Inflammatory macrophage (primary cell): ENCODE results near the gene BNIP5.
A peak's percentile ranks its signal among the peaks of the same experiment; 100 is the strongest.

Experiments used
- DNase-seq, 2 donors: peaks; one replicate each; pipeline ENCODE4 v3.0.0-alpha.2; 2020 to 2022
- total RNA-seq, 18 experiments: gene quantifications; one replicate each; lab custom pipeline; 2026; ENCODE audit warnings: mixed read lengths in 6 of 18, inconsistent platforms in 2 of 18; lab: John Stamatoyannopoulos, UW

Gene BNIP5, protein sequence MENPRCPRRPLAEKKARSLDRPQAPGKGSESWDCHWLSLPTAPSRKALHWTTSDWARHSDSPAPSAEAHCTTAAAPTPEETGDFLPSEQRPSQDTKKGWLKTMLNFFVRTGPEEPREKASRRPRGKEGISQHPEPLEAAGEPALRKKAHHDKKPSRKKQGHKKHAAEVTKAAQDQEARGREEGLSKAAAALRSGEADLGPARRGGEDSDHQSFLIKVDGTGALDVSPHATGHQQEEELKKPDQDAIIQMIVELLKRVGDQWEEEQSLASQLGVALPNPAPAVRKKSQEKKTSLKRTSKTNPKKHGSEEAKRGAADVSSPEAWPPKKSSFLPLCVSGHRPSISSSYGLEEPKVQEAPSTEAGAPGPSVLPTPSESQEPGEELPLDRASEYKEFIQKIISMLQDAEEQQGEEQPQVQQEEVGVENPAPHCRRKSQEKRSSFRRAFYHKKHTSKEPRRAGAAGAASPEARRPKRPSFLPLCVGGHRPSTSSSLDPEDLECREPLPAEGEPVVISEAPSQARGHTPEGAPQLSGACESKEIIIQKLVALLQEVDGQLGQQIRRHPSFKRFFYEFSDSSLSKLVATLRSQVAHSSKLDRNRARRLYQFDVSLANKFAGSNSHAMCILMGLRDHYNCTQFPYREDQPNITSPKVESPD
- 0 to 0.07 (median 0) reads per million in 18 experiments for total RNA-seq

DNA sequence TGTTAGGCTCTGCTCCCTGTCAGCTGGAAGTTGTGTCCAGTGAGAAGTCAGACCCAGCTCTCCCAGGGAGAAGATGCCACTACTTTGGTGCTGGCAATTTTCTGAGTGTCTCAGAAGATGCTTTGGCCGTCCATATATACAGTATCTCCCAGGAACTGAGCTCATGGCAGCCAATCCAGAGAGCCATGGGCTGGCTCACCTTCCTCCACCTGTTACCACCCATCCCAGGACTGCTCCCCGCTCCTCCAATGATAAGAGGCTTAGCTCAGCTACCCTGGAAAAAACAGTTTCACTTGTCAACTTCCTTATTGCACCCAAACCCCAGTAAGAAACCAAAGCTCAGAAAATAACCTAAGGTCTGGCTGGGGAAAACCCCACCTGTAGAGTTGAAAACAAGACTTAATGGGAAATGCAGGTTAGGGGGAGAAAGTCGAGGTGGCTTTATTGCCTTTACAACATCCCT lies at the start of gene BNIP5:
Gene BNIP5, minus strand, starts transcription at position 110 of the 463 bp plus-strand sequence. CDS start 6,198 bp downstream, outside the sequence.
- no peak for DNase-seq

DNA sequence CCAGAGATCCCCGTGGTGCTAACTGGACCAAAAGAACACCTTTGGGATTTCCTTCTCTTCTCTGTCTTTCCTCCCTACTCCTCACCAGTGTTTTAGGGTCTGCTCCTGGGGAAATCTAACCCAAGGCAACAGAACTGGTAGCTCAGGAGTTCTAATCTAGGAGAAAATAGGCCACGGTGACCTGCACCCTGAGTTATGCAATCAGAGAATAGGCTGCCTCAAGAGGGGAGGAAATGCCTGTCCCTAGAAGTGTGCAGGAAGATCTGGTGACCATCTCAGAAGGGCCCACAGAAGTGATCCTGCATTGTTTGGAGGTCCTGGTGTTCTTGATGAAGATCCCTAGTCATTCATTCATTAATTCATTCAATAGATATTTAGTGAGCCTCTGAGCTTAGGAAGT lies 47.4 kb upstream of the BNIP5 start:
- DNase-seq = no peak

DNA sequence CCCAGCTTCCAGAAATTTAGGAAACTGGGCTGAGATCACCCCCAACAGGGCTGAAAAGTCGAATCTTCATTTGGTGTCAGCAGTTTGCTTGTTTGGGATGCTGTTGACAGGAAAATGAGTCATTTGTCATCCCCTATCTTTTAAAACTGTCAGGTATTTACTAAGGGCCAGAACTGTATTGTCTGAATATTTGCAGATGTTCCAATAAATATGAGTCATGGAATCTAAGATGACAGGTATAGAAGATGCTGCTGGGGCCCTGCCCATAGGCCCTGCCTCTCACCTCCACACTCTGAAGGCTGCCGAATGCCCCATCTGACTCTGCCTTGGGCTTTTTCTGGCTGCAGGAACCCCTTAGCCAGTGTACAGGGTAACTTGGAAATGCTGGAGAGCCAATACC lies 46.9 kb upstream of the BNIP5 start:
- no peak for DNase-seq

DNA sequence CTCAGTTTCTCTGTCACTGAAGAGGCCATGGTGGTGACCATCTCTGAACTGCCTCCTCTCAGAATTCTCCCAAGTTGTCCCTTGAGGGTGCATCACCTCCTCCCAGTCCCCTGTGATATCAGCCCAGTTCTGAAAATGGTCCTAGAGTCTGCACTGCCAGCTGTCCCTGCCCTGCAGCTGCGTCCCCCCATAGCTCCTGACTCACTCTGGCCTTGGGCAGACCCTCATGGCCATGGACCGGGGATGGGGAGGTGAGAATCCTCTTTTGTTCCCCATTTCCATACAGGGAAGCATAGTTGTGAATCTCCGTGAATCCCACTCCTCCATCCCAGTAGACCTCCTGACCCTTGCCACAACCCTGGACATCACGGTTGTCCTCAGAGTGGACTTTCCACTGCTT lies 46.3 kb upstream of the BNIP5 start:
- no peak for DNase-seq

DNA sequence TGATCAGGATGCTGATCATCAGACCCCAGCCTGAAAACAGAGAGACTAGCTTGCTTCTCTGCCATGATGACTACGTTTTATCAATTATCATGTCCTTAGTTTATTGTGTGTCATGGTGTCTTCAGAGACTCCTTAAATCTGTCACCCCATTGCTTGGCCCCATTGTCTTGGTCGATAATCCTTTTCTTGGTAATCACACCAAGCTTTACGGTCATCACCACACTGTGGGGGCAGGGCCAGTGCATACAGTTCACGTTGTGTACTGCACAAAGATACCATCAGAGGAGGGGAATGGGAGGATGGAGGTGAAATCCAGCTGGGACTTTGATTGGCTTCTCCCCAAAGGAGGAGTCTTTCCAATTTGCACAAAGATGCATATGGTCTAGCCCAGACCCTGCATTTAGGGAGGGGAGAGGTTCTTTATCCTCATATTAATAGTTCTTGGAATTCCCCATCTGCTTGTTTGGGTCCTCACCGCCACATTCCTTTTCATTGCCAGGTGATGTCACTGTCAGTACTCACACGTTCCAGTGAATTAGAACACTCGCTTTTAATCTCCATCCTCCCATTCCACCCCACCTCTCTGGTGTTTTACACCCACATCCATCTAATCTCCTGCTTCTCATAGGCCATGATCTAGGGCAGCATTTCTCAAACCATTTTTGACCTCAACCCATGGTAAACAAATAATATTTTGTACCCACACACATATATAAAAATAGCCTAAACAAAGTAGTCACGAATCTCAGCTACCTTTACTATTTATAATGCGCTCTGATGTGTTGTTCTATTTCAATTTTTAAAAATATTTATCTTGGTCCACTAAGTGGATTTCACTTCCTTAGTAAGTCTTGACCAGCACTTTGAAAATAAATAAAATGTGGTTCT lies 45.1 kb upstream of the BNIP5 start:
- no peak for DNase-seq

DNA sequence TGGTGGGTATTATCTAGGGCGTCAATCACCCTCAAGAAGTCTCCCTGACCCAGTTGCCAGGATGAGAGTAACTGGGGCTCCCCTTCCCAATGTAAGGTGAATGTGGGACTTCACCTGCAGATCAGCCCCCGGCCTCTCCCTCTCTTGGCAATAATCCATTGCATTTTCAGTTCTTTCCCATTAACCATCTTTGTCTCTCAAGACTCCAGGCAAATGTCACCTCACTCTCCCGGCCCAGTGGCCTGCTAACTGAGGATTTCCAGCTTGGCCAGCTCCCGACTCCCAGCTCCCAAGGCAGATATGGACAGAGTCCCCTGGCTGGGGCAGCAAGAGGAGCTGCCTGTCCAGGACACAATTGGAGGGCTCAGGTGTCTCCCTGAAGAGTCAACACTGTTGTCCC lies 43.5 kb upstream of the BNIP5 start:
- DNase-seq = no peak

DNA sequence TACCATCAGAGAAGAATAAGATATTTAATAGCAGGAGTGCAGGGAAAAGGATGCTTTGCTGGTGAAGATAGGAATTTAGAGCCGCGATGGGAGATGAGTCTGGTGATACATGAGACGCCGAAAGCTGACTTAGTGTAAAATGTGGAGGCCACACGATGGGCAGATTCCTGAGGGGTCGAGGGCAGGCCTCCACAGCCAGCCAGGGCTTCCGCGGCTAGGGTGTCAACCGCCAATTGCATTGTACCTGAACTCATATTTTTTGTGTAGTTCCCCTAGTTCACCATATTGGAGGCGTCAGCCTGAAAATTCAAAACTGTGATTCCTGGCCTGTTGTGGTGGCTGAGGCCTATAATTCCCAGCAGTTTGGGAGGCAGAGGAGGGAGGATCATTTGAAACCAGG lies 42.2 kb upstream of the BNIP5 start:
- no peak for DNase-seq

DNA sequence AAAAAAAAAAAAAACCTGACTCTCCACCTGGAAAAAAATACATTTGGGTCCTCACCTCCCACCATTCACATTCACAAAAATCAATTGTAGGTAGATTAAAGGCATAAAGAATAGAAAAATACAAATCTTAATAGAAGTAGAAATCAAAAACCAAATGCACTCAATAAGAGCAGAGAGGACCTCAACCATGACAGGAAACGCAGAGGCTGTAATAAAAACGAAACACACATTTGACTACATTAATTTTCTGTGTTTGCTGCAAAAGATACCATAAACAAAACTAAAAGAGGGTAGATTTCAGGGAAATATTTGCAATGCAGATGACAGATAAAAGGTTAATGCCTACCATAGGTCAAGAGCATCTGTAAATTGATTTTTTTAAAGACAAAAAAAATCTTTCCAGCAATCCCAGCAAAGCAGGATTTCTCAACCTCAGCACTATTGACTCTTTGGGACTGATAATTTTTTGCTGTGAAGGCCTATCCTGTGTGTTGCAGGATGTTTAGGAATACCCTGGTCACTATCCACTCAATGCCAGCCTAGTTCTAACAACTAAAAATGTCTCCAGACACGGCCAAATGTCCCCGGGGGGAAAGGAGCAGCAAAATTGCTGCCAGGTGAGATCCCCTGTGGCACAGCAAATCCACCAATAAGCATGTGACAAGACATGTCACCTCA lies 41.7 kb upstream of the BNIP5 start:
- DNase-seq = no peak

DNA sequence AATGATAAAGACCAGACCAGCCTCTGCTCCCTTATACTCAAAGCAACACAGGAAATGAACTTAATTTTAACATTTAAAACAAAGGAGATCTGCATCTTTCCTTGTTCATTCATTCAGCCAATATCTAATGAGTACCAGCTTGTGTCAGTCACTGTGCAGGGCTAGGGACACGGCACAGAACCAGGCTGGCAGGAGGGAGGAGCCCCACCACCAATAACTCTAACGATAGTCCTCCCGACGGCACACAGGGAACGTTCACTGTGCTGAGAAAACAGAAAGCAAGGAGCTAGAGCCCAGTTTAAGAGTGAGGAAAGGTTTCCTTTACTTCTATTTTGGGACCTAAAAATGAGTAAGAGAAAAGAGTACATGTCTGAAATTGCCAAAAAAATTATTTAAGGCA lies 40.9 kb upstream of the BNIP5 start:
- no peak for DNase-seq

DNA sequence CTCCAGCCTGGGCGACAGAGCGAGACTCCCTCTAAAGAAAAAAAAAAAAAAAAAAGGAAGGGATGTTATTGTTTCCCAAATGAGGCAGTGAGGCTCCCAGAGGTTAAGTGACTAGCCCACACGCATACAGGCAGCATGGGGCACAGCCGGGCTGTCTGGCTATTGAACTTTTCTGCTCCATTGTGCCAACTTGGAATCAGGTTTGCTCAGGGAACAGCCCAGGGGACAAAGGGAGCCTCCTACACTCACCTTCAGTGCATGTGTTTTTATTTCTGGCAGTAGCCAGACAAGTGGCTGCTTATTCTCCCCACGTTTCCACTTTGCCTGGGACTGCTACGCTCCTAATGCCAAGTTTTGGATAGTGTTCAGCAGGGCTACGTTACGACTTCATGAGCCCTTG lies 40.1 kb upstream of the BNIP5 start:
- no peak for DNase-seq

DNA sequence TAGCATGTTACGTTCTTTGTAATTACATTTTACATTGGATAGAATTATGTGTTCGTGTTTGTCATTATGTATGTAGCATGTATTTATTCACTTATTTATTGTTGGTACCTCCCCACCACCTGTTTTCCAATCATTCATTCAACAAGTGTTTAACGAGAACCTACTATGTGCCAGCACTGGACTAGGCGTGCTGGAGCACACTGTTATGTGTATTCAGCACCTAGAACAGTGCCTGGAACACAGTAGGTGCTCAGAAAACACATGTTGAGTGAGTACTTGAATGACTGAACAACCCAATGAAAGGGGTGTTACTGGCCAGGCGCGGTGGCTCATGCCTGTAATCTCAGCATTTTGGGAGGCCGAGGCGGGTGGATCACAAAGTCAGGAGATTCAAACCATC lies 39.5 kb upstream of the BNIP5 start:
- no peak for DNase-seq

DNA sequence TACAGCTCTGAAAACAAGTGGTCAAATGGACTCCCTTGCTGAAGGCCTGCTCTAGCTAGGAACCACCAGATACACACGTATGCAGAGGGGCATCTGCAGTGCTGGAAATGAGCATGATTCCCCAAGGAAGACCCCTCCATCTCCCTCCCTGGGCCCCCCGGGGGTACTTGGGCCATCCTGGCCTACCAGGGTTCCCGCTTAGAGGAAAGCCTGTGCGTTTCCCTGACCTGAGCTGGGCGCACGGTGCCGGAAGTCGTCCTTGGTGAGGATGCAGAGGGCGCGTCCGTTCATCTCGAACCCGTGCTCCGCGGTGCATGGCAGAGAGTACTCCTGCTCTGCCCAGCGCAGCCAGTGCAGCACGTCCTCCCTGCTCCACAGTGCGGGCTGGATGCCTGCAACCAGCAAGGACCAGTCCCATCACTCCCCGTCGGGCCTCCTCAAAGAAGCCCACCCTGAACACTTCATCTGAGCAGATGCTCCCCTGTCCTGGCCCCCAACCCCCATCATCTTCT lies 39.0 kb upstream of the BNIP5 start:
- no peak for DNase-seq

DNA sequence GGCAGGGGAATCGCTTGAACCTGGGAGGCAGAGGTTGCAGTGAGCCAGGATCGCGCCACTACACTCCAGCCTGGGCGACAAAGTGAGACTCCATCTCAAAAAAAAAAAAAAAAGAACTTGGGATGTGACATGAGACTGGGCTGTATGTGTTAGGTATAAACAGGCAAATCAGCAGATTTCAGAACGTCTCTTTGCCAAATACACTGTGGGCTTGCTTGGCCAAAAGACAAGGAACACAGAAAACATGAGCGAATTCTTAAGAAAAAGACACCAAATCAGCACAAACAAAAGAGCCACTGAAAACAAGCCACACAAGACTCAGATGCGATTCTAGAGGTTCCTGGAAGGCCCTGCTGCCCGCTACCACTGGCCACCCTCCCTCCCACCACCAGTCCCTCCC lies 38.3 kb upstream of the BNIP5 start:
- no peak for DNase-seq

DNA sequence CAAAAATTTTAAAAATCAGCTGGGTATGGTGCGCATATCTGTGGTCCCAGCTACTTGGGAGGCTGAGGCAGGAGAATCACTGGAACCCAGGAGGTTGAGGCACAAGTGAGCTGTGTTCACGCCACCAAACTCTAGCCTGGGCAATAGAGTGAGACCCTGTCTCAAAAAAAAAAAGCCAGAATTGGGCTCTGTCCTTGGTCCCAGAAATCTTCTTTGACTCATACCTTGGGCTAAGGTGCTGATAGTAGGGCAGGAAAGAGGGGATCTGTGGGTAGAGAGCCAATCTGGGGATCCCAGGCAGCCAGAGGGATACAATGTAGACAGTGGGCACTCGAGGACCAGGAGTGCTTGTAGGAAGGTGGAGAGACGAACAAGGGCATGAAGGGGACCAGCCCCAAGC lies 37.5 kb upstream of the BNIP5 start:
- no peak for DNase-seq

DNA sequence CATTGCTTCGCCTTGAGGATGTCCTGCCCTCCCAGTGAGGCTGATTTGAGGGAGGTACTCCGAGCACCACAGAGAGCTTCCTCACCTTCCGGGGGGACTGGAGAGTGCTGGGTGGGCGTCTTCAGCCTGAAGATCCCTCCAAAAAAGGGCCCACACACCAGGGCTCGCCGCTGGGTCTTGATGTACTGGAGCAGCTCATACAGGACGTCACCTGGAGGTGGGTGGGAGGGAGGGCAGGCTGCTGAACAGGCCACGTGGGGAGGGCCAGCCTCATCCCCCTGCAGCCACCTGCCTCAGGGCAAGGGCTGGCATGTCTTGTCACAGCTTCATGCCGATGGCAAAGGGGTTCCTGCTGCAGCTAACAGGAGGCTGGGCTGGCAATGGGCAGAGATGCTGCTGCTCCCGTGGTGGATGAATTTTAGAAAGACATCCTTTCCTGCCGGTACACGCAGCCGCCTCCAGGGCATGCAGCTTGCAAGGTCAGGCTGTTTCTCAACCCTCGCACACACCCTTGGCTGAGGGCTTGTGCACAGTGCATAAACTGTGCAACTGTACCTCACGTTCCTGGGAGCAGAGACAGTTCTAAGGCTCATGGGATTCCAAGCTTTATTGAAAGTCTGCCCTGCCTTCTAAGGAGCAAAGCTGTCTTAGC lies 36.8 kb upstream of the BNIP5 start:
- no peak for DNase-seq

DNA sequence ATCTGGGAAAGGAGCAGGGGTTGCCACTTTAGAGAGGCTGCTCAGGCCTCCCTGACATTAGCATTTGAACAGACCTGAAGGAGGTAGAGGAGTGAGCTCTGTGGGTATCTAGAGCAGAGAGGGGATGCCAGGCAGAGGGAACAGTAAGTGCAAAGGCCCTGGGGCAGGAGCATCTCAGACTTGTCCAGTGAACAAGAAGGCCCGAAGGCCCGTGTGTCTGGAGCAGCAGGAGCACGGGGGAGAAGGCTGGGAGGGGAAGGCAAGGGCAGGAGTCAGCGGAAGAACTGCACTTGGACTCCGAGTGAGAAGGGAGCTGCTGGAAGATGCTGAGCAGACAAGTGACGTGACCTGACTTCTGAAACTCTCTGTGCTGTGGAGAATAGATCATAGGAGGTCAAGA lies 35.4 kb upstream of the BNIP5 start:
- no peak for DNase-seq

DNA sequence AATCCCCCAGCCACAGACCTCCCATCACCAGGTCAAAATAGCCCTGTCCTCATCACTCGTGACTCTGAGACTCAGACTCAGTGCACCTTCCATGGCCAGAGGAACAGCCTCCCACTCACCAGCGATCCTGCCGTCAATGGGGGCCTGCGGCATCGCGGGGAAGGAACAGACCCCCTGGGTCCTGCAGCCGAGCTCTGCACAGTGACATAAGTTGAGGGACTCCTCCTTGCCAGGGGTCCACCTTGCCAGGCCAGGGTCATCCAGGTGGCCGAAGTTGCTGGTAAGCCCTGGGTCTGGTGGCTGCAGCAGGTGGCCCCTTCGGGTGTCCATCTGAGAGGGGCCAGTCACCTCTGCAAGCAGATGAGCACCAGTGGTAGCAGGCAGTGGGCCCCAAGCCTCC lies 34.5 kb upstream of the BNIP5 start:
- no peak for DNase-seq

DNA sequence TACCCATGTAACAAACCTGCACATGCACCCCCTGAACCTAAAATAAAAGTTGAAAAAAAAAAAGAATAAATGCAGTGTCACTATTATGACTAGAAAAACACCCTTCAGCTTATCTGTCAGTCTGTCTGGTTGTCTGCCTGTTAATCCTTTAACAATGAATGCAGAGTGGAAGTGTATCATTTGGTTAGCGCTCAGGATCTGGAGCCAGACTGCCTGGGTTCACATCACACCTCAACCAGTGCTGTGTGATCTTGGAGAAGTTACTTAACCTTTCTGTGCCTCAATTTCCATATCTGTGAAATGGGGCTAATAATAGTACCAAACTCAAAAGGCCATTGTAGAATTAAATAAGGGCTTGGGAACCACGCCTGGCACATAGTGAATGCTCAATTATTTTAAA lies 34.0 kb upstream of the BNIP5 start:
- DNase-seq = no peak

DNA sequence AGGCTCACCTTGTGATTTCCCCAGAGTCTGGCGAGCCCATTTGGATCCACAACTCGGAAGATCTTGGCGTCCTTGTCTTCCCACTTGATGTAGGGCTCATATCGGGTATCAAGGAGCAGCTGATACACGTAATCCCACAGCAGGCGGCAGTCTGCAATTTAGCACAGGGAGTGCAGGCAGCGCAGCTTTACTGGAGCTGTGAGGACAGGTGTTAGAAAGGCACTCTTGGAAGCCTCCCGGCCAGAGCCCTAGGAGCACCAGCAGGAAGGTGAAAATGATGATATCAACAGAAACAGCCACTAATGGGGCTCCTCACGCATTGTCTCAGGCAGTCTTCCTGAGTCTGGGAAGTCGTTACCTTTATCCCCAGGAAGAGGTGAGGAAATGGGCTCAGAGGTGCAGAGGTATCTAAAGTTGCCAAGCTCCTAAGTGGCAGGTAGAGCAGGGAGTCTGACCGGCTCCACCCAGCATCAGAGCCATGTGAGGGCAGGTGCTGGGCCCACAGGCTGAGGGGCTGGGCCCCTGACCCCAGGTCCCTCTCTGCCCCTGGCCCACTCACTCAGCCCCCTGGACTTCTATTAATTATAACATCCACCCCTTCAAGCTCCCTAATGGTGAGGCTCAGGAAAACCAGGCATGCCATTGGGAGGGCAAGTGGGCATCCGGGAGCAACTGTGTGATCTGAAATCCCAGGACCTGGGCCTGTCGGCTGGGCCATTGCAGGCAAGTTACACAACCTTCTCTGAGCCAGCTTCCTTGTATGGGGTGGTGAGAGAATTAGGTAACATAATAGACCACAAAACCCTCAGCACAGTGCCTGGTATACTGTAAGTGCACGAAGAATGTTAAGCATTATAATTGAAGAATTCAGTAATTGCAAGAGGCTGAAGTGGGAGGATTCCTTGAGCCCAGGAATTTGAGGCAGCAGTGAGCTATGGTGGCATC lies 32.5 kb upstream of the BNIP5 start:
- DNase-seq = peak; percentile 87 to 88

DNA sequence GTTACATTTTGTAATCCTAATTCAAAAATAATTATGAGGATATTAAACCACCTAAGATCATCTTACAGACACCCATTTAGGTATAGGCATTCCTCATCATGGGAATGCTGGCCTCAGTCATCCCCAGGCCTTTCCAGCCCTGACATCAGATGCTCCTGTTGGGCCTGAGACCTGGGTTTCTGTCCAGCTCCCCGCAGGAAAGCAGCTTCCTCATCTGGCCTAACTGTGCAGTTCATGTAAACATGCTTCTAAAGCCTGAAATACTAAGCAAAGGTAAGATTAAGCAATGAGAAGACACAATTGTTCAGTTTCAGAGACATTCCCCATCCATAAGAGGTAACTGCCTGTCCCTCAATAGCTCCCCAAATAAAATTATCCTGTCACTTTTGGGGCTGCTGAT lies 31.7 kb upstream of the BNIP5 start:
- DNase-seq = no peak

DNA sequence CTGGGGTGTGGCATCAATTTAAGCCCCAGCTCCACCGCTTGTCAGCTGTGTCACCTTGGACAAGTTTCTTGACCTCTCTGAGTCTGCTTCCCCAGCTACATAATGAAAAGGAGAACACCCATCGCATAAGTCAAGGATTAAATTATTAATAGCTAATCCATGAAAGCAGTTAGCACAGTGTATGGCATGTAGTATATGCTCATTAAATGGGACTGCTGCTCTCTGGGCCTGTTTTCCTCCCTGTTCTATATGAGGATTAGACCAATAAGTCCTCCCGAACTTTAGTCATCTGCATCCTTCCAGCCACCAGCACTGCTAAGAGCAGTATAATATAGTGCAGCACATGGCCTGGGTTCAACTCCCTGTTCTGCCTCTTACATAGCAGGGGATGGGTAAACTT lies 31.1 kb upstream of the BNIP5 start:
- no peak for DNase-seq
